ENCODE measurements around the gene RAB1B.

RAB1B gene

GRCh38 chr11:66237867-66238266 is 30.6 kb upstream of the RAB1B start:
- H2AFZ ChIP-seq (ENCODE audit: low read length) = no peak overlapping the region
- H3K9me2 ChIP-seq (ENCODE audit: low read depth, low read length) = no peaks in the 10 kb centered on the region
- no peak for TF ChIP-seq EZH2 (IDR thresholded peaks at IDR 0.05; ENCODE audit: borderline replicate concordance, low read length)
- TF ChIP-seq CTCF (IDR thresholded peaks at IDR 0.05; ENCODE audit: low read length) = no peak
- H3K9ac ChIP-seq (ENCODE audit: low read length) = no peak overlapping the region
- H3K79me2 ChIP-seq (ENCODE audit: insufficient read depth, low read length) = no peaks in the 10 kb centered on the region
- peaks cover 80% of the 10 kb centered on the region for H3K36me3 ChIP-seq (ENCODE audit: insufficient read depth, low read length)
- no peaks in the 10 kb centered on the region for H3K9me3 ChIP-seq (ENCODE audit: low read length)
- H3K27me3 ChIP-seq (ENCODE audit: insufficient read depth, low read length) = no peaks in the 10 kb centered on the region
- no peak overlapping the region for H3K4me3 ChIP-seq (ENCODE audit: low read depth, low read length, poor library complexity, severe bottlenecking)
- no peaks in the 10 kb centered on the region for H3F3A ChIP-seq (ENCODE audit: insufficient read depth, low read length)
- no peak overlapping the region for H3K27ac ChIP-seq (ENCODE audit: low read depth, low read length, poor library complexity, severe bottlenecking)
- no peak overlapping the region for H3K4me2 ChIP-seq (ENCODE audit: low read length)
- H4K20me1 ChIP-seq (ENCODE audit: insufficient read depth, low read length) = no peaks in the 10 kb centered on the region
- peaks cover 15% of the 10 kb centered on the region for H3K4me1 ChIP-seq (ENCODE audit: insufficient read depth, low read length, severe bottlenecking)

- Histone ChIP-seq H3K4me1 (ENCODE audit: insufficient read depth, low read length, severe bottlenecking) (peaks cover 15% of the 10 kb centered on the region), H3K27ac (ENCODE audit: low read depth, low read length, poor library complexity, severe bottlenecking) (no peak overlapping the region), H3K9me2 (ENCODE audit: low read depth, low read length) (no peaks in the 10 kb centered on the region), H3K27me3 (ENCODE audit: insufficient read depth, low read length) (no peaks in the 10 kb centered on the region), H3K4me2 (ENCODE audit: low read length) (no peak overlapping the region), H3K9me3 (ENCODE audit: low read length) (no peaks in the 10 kb centered on the region), H2AFZ (ENCODE audit: low read length) (no peak overlapping the region), H3K36me3 (ENCODE audit: insufficient read depth, low read length) (peaks cover 77% of the 10 kb centered on the region), H3K4me3 (ENCODE audit: low read depth, low read length, poor library complexity, severe bottlenecking) (no peak overlapping the region), H3F3A (ENCODE audit: insufficient read depth, low read length) (no peaks in the 10 kb centered on the region), H3K79me2 (ENCODE audit: insufficient read depth, low read length) (no peaks in the 10 kb centered on the region), H3K9ac (ENCODE audit: low read length) (no peak overlapping the region), H4K20me1 (ENCODE audit: insufficient read depth, low read length) (no peaks in the 10 kb centered on the region)
- TF ChIP-seq CTCF (IDR thresholded peaks at IDR 0.05; ENCODE audit: low read length) (no peak), EZH2 (IDR thresholded peaks at IDR 0.05; ENCODE audit: borderline replicate concordance, low read length) (no peak)
These were observed 29.5 kb upstream of the RAB1B start for GRCh38 chr11:66238786-66239413.

GRCh38 chr11:66239511-66239910 is 28.9 kb upstream of the RAB1B start:
- Histone ChIP-seq H3K4me3 (ENCODE audit: low read depth, low read length, poor library complexity, severe bottlenecking) (no peak overlapping the region), H3K27ac (ENCODE audit: low read depth, low read length, poor library complexity, severe bottlenecking) (no peak overlapping the region), H3K79me2 (ENCODE audit: insufficient read depth, low read length) (no peaks in the 10 kb centered on the region), H3F3A (ENCODE audit: insufficient read depth, low read length) (no peaks in the 10 kb centered on the region), H3K9me3 (ENCODE audit: low read length) (no peaks in the 10 kb centered on the region), H3K4me1 (ENCODE audit: insufficient read depth, low read length, severe bottlenecking) (peaks cover 15% of the 10 kb centered on the region), H4K20me1 (ENCODE audit: insufficient read depth, low read length) (no peaks in the 10 kb centered on the region), H3K27me3 (ENCODE audit: insufficient read depth, low read length) (no peaks in the 10 kb centered on the region), H3K36me3 (ENCODE audit: insufficient read depth, low read length) (peaks cover 77% of the 10 kb centered on the region), H3K9me2 (ENCODE audit: low read depth, low read length) (no peaks in the 10 kb centered on the region), H2AFZ (ENCODE audit: low read length) (no peak overlapping the region), H3K4me2 (ENCODE audit: low read length) (no peak overlapping the region), H3K9ac (ENCODE audit: low read length) (no peak overlapping the region)
- TF ChIP-seq CTCF (IDR thresholded peaks at IDR 0.05; ENCODE audit: low read length) = no peak
- TF ChIP-seq EZH2 (IDR thresholded peaks at IDR 0.05; ENCODE audit: borderline replicate concordance, low read length) = no peak
